GM21737 (cell line): Measurements from ENCODE around the gene DOCK10.

Experiments
- ATAC-seq: cut with Tn5 transposase; IDR thresholded peaks from one replicate; pipeline ENCODE4 v1.9.1; 2021; ENCODE audit warnings: mild to moderate bottlenecking, moderate library complexity; ENCODE audit not compliant: unreplicated experiment

Gene DOCK10

GRCh38 chr2:225042800-225043167 is 516 bp upstream of the DOCK10 start:
- ATAC-seq, result no peak

DNA sequence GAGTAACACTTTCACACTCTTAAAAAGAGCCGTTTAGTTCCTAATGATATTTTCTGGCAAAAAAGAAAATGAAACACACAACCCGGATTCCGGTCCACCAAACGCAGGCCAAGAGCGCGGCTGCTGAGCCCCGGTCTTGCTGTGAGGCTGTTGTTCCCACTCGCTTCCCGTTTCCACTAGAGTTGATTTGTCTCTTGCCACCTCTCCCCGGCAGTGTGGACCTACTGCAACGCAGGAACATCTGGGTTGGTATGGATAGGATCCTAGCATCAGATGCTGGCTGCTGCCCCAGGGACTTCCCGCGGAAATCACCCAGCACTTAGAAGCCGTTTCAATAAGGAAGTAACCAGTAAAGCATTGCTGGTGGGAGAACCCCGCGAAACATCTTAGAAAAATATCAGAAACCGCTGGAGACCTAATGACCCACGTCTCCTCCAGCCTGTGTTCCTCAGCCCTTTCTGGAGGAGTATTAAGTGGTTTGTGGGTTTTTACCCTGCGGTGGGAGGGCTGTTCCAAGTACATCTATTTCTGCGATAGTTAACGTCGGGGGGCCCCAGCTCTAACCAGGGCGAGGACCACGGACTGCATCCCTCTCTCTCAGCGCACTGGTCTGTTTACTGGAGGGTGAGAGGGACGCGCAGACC is 939 bp downstream of the DOCK10 start:
- ATAC-seq, result peak; percentile 50

DNA sequence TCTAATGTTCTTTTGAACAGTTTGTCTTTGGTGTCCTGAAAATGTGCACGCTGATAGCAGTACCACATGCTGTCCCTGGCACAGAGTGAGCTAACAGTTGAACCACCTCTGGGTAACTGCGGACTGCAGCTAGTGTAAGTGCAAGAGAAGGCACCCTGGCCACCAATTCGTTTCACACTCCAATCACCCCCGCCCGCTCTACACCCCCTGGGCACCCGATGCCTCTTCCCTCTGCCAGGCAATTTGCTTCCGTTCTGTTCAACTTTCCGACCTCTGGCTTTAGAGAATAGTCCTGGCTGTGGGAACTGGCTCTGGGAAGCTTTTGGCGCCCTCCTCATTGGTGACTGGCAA is 1.4 kb downstream of the DOCK10 start:
- ATAC-seq, result peak; percentile 15

- no peak for ATAC-seq
Observed at GRCh38 chr2:225040142-225040541, 2.1 kb downstream of the DOCK10 start.

GRCh38 chr2:225038231-225038523 is 4.1 kb downstream of the DOCK10 start:
- no peak for ATAC-seq

GRCh38 chr2:225037415-225038230 is 4.6 kb downstream of the DOCK10 start:
- no peak for ATAC-seq

GRCh38 chr2:225036431-225036830 is 5.8 kb downstream of the DOCK10 start:
- ATAC-seq, result no peak

- no peak for ATAC-seq
Observed at GRCh38 chr2:225033440-225034318, 8.6 kb downstream of the DOCK10 start.

- no peak for ATAC-seq
Observed at GRCh38 chr2:225032246-225032645, 10.0 kb downstream of the DOCK10 start.

- ATAC-seq, result no peak
Observed at GRCh38 chr2:225031599-225031998, 10.7 kb downstream of the DOCK10 start.

DNA sequence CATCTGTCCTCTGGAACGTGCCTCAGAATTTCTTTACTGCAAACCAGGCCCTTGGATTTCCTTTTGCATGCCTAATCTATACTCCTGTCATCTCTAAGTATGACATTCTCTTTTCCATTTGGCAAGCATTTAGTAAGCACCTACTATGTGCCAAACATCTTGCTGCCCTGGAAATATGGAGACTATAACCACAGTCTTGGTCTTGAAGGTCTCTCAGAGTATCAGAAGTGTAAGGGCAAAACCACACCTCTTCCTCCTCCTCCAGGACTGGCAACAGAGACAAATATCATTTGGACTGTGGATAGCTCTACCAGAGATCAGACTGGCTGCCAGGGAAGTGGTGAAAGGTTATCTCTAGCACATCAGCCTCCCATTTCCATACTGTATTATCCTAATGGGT is 11.4 kb downstream of the DOCK10 start:
- no peak for ATAC-seq

GRCh38 chr2:225030203-225030602 is 12.1 kb downstream of the DOCK10 start:
- no peak for ATAC-seq

- no peak for ATAC-seq
Observed at GRCh38 chr2:225028572-225028971, 13.7 kb downstream of the DOCK10 start.

DNA sequence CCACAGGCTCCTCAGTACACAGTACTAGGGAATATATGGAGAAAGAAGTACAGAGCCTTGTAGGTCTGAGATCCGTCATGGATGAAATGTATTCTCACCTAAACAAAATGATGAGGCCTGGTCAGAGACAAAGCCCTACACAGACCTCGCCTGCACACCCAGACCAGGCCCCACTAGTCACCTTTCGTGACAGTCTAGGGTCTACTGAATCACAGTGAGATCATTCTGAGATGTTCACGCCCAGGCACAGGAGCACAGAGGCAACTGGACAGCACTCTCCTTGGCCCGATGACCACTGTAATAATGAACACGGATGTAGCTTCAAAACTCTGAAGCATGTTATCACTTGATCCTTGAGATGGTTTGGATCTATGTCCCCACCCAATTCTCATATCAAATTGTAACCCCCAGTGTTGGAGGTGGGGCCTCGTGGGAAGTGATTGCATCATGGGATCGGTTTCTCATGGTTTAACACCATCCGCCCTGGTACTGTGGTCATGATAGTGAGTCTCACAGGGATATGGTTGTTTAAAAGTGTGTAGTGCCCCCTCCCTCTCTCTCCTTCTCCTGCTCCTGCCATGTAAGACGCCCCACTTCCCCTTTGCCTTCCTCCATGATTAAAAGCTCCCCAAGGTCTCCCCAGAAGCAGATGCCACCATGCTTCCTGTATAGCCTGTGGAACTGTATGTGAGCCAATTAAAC is 15.1 kb downstream of the DOCK10 start:
- ATAC-seq, result no peak

- ATAC-seq, result no peak
Observed at GRCh38 chr2:225025917-225026571, 16.2 kb downstream of the DOCK10 start.

DNA sequence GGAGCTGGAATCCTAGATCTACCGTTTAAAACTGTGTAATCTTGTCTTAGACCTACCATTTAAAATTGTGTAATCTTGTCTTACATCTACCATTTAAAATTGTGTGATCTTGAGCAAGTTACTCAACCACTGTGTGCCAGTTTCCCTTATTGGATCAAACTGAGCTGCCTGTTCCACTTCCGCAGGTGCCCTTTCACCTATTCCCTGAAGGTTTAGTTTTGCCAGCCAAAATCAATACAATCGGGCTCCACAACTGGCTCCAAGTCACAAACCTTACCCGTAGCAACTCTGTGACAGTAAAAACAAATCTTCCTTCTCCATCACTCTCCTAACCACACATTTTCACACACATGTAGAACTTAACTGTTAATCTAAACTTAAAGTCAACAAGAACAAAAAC is 20.1 kb downstream of the DOCK10 start:
- no peak for ATAC-seq

DNA sequence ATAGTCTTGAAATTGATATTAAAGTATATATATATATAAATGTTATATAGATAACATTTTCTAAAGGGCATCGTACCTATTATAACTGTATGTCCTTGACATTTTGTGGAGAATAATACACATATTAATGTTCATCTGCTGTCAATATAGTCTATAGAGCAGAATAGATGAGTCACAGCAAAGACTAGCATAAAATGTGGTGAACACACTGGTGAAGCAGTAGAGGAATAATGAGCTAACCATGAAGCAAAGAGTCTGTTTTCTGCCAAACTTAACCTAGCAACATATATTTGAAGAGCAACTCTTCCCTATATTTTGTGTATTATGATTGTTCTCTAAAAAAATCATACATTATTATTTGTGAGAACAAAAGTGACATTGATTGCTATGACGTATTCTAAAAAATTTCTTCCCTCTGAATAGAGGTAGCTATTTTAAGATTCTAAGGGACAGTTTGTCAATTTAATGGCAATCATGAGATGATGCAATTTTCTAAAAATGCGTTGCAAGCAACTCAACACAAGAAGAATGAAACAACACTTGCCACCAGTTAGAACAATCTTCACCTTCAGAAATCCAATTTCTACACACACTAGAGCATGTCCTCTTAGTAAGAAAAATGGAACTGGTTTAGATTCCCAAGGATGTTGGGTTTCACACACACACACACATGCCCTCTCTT is 22.0 kb downstream of the DOCK10 start:
- ATAC-seq, result no peak

DNA sequence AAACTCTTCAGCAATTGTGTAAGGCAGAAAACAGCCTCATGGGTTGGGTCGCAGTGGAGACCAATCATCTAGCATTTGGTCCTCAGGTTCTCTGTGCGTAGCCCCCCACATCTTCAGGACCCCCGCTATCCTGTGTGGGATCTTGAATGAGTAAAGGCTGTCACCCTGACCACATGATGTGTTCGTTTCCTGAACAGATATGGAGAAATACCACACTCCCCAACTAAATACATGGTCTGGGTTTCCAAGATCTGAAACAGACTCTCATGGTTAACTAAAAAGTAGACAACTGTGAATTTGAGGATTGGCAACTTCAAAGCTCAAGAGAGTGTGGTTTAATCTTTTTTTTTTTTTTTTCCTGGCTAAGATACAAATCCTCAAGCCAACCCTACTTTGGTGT is 23.2 kb downstream of the DOCK10 start:
- ATAC-seq, result no peak

- no peak for ATAC-seq
Observed at GRCh38 chr2:225017713-225018112, 24.6 kb downstream of the DOCK10 start.

DNA sequence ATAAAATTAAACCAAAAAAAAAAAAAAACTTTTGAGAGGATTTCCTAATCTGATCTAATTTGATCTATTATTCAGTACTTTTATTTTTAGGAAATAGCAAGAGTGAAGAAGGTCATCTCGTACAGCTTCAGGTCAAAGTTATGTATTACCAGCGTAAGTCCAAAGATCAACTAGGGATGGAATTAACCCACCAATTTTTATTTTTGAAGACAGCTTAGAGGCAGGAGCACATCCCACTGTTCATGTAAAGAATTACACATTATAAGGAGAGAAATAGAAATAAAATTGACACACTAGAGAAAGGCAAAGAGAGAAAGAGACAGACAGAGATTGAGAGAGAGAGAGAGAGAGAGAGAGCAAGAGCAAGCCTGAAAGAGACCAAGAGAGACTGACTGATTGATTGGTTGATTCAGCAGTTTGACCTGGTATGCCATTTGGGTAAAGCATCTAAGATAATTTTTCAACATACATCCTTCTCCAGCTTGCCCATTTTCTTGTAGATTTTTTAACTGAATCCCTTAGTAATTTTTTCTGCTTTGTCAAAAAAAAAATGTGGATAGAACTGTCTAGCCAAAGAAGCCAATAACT is 25.1 kb downstream of the DOCK10 start:
- ATAC-seq, result no peak
